ENCODE data around the gene FAM219A.

FAM219A gene

DNA sequence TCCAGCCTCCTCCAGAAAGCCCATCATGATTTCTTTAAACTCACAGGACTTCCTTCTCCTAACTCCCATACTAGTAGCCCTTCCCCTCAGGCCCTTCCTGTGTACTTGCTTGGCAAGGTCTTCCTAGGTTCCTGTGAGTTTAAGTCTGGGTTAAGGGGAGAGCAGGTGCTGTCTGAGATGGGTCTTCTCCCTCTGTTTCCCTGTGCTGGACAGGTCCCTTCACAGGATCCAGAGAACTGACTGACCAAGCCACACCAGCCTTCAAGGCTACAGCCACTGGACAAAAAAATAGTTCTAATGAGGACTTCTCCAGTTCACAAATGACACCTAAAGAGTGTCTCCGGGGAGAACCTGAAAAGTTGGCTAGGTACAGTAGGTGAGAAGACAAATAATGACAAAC is 52.2 kb downstream of the FAM219A start:
- no peak for DNase-seq (ENCODE audit: low spot score)
- no peak overlapping the region for H3K27ac ChIP-seq
- no peak for TF ChIP-seq CTCF (conservative IDR thresholded peaks at IDR 0.05; ENCODE audit: low read depth)
- POLR2A ChIA-PET (ENCODE audit: low non-redundant PET): no interaction called here
- CTCF ChIA-PET: interaction anchor here (0.5 kb wide), 1 partner anchor 198 kb away, joined by 3 read pairs; no protein-coding TSS in a partner anchor

DNA sequence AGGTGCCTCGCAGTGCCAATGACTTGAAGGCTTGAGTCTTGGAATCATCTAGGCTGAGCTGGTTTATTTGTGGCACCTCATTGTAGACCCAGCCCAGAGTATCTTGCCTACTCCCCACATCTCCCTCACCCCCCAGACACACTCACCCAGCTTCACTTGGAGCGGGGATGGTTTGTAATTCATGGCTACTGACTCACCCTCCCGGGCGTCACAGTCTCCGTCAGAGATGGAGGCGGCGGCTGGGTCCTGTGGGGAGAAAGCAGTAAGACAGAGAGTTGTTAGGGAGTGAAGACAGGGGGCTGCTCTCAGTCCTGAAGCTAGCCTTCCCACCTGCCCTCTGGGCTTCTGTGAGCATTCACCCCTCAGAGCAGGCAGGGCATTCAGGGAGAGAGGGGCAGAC is 52.7 kb downstream of the FAM219A start:
- DNase-seq (ENCODE audit: low spot score): peak; percentile 18
- no peak for TF ChIP-seq CTCF (conservative IDR thresholded peaks at IDR 0.05; ENCODE audit: low read depth)
- H3K27ac ChIP-seq: no peak overlapping the region
- POLR2A ChIA-PET (ENCODE audit: low non-redundant PET): no interaction called here
- CTCF ChIA-PET: interaction anchor here (0.5 to 2.7 kb wide), 2 partner anchors 186 to 198 kb away, joined by 3 to 32 read pairs; no protein-coding TSS in a partner anchor

DNA sequence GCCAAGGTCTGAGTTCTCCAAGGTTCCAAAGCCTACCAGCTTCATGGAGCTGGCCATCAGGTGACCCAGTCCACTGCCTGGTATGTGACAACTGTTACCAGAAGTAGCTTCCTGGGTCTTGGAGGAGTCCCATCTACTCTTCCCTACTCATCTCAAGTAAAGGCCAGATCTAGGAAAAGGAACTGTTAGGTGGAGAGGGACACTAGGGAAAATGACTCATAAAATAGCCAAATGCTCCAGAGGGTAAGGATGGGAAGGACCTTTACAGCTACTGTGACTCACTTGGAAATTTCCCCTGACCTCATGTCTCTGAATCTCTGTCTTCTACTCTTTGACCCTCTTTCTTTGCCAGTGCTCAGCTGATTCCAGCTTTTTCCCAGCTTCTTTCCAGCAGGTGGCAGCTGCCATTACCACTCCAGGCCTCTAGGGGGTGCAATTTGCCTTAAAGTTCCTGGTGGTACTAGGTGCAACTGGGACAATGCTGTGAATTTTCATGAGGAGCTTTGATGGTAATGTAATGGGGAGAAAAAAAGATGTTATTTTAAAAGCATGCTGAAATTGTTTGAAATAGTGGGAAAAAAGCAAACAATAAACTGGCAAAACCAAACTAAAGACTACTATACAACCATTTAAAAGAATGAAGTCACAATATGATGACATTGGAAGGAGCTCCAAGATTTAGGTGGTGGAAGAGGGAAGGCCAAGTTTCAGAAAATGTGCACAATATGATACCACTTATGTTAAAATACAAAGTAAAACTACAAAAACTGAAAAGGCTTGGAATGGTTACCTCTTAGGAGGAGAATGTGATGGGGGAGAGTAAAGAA is 54.6 kb downstream of the FAM219A start:
- ChIA-PET POLR2A (ENCODE audit: low non-redundant PET) (no interaction called here), CTCF (interaction anchor here (0.6 to 2.7 kb wide), 49 partner anchors 9 to 1886 kb away, joined by 3 to 32 read pairs (median 4); no protein-coding TSS in a partner anchor)
- H3K27ac ChIP-seq: no peak overlapping the region
- DNase-seq (ENCODE audit: low spot score): peak; percentile 78
- peak; percentile 100 for TF ChIP-seq CTCF (conservative IDR thresholded peaks at IDR 0.05; ENCODE audit: low read depth)

- DNase-seq (ENCODE audit: low spot score): no peak
Observed at GRCh38 chr9:34400686-34401602, 57.4 kb downstream of the FAM219A start.

DNA sequence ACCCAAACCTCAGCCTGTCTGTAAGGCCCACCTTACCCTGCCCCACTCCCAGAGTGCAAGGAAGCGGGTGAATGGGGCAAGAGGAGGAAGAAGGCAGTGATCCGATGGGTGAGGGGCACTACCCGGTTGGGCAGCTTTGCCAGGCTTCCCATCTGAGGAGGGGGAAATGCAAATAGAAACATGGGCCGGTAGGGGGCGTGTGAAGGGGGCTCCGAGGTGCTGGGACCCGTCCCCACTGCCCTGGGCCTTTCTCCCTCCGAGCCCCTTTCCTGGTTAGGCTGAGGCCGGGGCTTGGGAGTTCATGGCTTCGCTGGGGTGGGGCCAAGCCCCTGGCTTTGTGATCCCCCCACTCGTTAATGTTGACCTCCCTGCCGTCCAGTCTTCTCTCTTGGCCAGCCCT is 58.1 kb downstream of the FAM219A start:
- CTCF ChIA-PET: interaction anchor here (0.9 kb wide), 1 partner anchor 107 kb away, joined by 5 read pairs; no protein-coding TSS in a partner anchor
- no peak for TF ChIP-seq CTCF (conservative IDR thresholded peaks at IDR 0.05; ENCODE audit: low read depth)

More at GRCh38 chr9:34400686-34401602, 57.4 kb downstream of the FAM219A start:
- ChIA-PET POLR2A (ENCODE audit: low non-redundant PET) (no interaction called here), CTCF (interaction anchor here (0.9 kb wide), 1 partner anchor 106 kb away, joined by 5 read pairs; no protein-coding TSS in a partner anchor)
- no peak overlapping the region for H3K27ac ChIP-seq
- TF ChIP-seq CTCF (conservative IDR thresholded peaks at IDR 0.05; ENCODE audit: low read depth): no peak

DNA sequence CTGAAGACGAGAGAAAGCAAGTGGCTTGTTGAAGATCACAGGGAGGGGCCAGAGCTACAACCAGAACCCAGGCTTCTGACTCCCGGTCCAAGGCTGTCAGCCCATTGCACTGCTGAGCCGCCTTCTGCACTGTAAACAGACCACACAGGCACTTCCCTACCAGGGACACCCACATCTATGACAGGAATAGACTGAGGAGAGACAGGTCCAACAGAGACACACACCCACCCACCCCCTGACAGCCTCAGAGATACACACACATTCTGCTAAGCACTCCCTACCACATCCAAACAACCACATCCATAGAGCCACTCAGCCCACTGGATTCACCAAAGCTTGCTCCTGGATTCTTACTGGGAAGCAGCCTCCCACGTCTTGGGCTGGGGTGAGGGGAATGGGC is 58.6 kb downstream of the FAM219A start:
- H3K27ac ChIP-seq: no peak overlapping the region
- no peak for TF ChIP-seq CTCF (conservative IDR thresholded peaks at IDR 0.05; ENCODE audit: low read depth)
- no peak for DNase-seq (ENCODE audit: low spot score)
- CTCF ChIA-PET: interaction anchor here (0.9 kb wide), 1 partner anchor 108 kb away, joined by 5 read pairs; no protein-coding TSS in a partner anchor
- POLR2A ChIA-PET (ENCODE audit: low non-redundant PET): no interaction called here

More for the DNA sequence above, 58.1 kb downstream of the FAM219A start:
- POLR2A ChIA-PET (ENCODE audit: low non-redundant PET): no interaction called here
- H3K27ac ChIP-seq: no peak overlapping the region
- no peak for DNase-seq (ENCODE audit: low spot score)
